NCI-H1930 (cell line): ENCODE measurements around the gene LCA5.
"Not testable (repeated sequence)": the region's sequence is repeated elsewhere in the genome, so short reads cannot be mapped to it uniquely, and the experiment has no call there.

Experiments
- DNase-seq, 2 experiments: peaks; one replicate each; lab custom pipeline; 2025; lab: John Stamatoyannopoulos, UW

Gene LCA5

GRCh38 chr6:79536954-79537747, at the start of gene LCA5:
LCA5 (minus strand) TSS chr6:79537430; CDS start chr6:79518894, 18,536 bp downstream.
- peak; percentile 90 to 91 for DNase-seq

DNA sequence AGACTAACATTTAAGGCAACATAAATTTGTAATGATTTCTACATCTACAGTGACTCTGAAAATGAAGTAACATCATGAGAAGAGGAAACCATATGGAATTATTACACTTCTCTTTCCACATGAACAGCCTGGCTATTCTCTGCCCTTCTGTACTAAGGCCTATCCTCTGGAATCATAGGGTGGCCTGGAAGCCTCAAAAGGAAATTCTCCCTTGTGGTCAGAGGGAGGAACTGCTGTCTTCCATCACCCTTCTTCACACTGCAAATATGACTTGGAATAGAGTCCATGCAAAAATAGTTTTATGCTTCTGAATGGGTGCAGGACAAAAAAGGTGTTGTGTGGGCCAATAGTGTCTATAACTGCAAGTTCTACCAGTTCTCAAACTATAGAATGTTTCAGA, 49.3 kb upstream of the LCA5 start:
- no peak for DNase-seq

- no peak for DNase-seq
These were observed 47.1 kb upstream of the LCA5 start for GRCh38 chr6:79584332-79584731.

- DNase-seq = not testable (repeated sequence)
These were observed 40.7 kb upstream of the LCA5 start for GRCh38 chr6:79577926-79578325.

DNA sequence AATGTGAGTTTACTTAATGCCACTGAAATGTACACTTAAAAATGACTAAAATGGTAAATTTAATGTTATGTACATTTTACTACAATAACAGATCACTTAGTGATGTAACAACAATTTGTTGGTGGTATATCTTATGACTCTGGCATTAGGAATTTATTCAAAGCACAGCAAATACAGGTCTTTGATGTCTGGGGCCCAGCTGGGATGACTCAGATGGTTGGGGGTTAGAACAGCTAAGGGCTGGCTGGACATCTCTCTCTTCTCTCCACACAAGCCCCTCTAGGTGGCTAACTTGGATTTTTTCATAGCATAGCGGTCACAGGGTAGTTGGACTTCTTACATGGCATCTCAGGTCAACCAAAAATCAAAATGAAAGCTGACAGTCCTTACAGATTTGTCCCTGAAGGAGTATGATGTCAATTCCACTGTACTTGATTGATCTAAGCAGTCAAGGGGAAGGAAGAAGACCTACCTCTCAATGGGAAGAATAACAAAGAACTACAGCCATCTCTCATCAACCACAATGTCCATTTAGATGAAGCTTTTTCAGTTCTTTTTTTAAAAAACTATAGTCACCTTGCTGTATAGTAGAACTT, 37.5 kb upstream of the LCA5 start:
- DNase-seq = no peak

DNA sequence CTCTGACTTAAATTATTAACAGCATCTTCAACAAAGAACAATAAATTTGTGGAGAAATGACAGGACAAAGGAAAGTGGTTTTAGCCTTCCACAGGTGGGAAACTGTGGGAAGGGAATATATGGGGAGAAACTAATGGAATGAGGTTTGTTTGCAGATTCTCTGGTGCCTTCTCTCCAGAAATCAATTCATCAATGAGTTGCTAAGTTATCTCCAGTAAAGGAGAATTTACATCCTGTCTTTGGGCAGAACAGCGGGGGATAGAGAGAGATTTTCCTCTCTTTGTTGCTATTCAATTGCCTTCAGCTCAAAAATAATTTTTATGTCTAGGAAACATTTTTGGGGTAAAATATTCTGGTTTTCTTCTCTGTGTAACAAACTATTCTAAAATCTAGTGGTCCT, 36.9 kb upstream of the LCA5 start:
- DNase-seq = no peak

- no peak for DNase-seq
These were observed 33.8 kb upstream of the LCA5 start for GRCh38 chr6:79571030-79571367.

GRCh38 chr6:79570129-79571029, 33.1 kb upstream of the LCA5 start:
- DNase-seq = no peak

GRCh38 chr6:79568996-79569395, 31.8 kb upstream of the LCA5 start:
- no peak for DNase-seq

GRCh38 chr6:79564636-79565035, 27.4 kb upstream of the LCA5 start:
- no peak for DNase-seq

DNA sequence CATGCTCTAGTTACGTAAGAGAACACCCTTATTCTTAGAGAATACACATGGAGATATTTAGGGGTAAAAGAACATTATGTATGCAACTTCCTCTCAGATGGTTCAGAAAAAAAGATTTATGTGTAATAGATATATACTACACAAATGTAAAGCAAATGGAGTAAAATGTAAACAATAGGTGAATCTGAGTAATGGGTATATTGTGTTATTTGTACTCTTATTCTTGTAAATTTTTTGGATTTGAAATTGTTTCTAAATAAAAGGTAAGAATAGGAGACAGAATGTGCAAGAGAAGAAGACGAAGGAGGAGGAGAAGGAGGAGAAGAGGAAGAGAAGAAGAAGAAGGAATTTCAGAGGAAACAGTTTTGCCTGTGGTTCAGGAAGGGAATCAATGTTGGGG, 22.5 kb upstream of the LCA5 start:
- DNase-seq = no peak

DNA sequence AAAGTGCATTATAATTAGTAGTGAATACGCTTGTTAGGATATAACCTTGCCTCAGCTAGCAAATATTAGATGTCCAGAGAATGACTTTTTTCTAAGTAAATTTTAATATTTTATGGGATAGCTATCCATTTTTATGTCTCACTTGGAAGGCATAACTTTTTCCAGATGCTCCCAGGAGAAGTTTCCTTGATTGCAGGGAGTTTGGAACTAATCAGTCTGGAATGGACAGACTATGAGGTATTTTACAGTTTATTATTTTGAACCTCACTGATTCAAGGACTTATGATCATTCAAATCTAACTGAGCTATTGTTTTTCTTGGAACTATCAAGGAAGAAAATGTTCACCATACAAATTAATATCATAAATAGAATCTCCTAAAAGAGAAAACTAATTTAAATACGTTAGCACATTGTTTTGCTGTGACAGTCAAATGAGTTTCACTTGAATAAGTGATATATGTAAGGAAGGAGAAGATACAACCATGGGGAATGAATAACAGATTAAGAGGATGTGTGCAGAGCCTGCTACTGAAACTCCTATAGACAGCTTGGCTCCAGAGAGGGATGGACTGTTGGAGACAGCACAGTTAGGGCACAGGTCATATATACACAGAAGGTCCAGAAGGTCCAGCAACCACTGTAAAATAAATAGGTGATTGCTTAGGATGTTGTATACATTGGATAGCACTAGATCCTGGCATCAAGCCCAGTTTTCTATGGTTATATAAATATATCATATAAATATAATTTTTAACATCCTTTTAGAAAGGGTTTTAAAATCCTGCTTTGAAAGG, 20.6 kb upstream of the LCA5 start:
- DNase-seq = no peak

GRCh38 chr6:79554305-79554704, 17.1 kb upstream of the LCA5 start:
- no peak for DNase-seq

DNA sequence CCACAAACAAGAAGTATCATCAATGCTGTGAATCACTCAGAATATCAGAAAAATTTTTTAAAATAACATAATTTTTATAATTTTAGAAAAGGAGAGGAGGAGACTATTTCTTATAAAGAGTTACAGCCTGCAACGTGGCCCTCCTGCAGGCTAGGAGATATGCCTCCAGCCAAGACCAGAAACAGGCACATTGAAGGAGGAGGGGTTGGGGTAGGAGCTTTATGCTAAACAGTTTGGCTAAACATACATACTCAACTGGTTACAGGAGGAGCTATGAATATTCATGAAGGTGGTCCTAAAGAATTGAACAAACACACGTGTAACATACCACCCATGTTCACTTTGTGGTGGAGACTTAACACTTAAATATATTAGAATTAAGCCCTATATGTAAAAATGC, 14.2 kb upstream of the LCA5 start:
- DNase-seq = no peak

- no peak for DNase-seq
These were observed 11.1 kb upstream of the LCA5 start for GRCh38 chr6:79548304-79548703.

- no peak for DNase-seq
These were observed 9.0 kb upstream of the LCA5 start for GRCh38 chr6:79546186-79546585.

- peak; percentile 81 to 88 for DNase-seq
These were observed 7.8 kb upstream of the LCA5 start for GRCh38 chr6:79544939-79545450.

GRCh38 chr6:79544299-79544927, 7.2 kb upstream of the LCA5 start:
- DNase-seq = no peak

- no peak for DNase-seq
These were observed 6.7 kb upstream of the LCA5 start for GRCh38 chr6:79543886-79544285.

DNA sequence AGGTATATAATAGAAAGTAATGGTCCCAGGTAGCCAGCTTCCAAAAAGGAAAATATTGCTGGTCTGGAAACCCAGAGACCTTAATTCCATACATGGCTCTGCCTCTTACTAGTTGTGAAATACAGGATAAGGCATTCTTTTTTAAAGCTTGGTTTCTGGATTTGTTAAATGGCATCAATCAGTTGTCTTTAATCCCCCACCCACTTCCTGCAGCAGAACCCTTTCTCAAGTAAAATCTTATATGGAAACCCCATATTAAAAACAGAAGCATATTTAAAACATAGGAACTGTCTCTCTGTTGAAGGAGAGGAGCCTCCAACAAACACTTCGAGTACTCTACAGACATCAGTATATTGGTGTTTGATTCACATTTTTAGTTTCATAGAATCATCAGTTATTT, 6.2 kb upstream of the LCA5 start:
- no peak for DNase-seq
